HepG2 (cell line): ENCODE measurements around the gene FKBP5. TPM values are rescaled to one million over a fixed set of nuclear protein-coding genes. Genes with fewer than 3 reads are reported as not detected.

ENCODE experiments used
- ATAC-seq: fragments of 200-7000 bp; cut with Tn5 transposase; 3 replicates; pipeline ENCODE4 v1.9.1; 2020; ENCODE audit warnings: mild to moderate bottlenecking, moderate library complexity
- BruUV-seq: library from RNA; stranded (reverse); fragments of 400-500 nt; replicated peaks from 2 replicates; lab custom pipeline; 2021; lab: Mats Ljungman, UMichigan
- CTCF ChIA-PET: fragments of 300-600 bp; formaldehyde crosslinking; extraction: SDS; loops from one replicate; lab custom pipeline; 2021; ENCODE audit warnings: low total read pairs, inconsistent platforms, low intra/inter-chr PET ratio; lab: Yijun Ruan, JAX
- POLR2A ChIA-PET: fragments of 350-600 bp; sonication (Branson Sonifier 250); formaldehyde crosslinking; loops from one replicate; lab custom pipeline; 2020; ENCODE audit warnings: antibody characterized with exemption, inconsistent platforms; lab: Yijun Ruan, JAX
- DNase-seq: peaks from one replicate; pipeline ENCODE4 v3.0.0-alpha.2; 2015; ENCODE audit warnings: low spot score
- FAIRE-seq: peaks from 3 replicates; lab custom pipeline; 2011; peaks lifted over from hg19 to GRCh38; lab: Jason Lieb, UNC
- H2AFZ ChIP-seq: one replicate; pipeline ENCODE4 v1.6.1; 2011; ENCODE audit warnings: low read length, inconsistent platforms
- H3K27ac ChIP-seq: fragments of 300-600 bp; 3 replicates; pipeline ENCODE4 v1.8.0; 2011; ENCODE audit warnings: mixed run types, mild to moderate bottlenecking, mixed read lengths, low read length, inconsistent platforms; ENCODE audit not compliant: insufficient read depth; ENCODE audit errors: extremely low read length
- H3K27me3 ChIP-seq, 2 experiments: fragments of 200-600 bp in 1 of 2; 2 replicates in 1 of 2; 3 replicates in 1 of 2; pipeline versions ENCODE4 v1.6.0 to v1.8.0; 2011; ENCODE audit warnings: low read length in 2 of 2, mild to moderate bottlenecking in 2 of 2, moderate library complexity in 2 of 2, inconsistent platforms in 1 of 2; ENCODE audit not compliant: insufficient read depth in 2 of 2, control insufficient read depth in 1 of 2
- H3K36me3 ChIP-seq, 2 experiments: fragments of 200-600 bp in 1 of 2; replicated peaks in 1 of 2; 2 replicates in 1 of 2; 3 replicates in 1 of 2; pipeline versions ENCODE4 v1.5.1 to v1.8.0; 2011; ENCODE audit warnings: low read length in 2 of 2, inconsistent platforms in 1 of 2; ENCODE audit not compliant: insufficient read depth in 2 of 2, control insufficient read depth in 1 of 2
- H3K4me1 ChIP-seq: 2 replicates; pipeline ENCODE4 v1.5.1; 2012; ENCODE audit warnings: low read length, inconsistent platforms; ENCODE audit not compliant: insufficient read depth
- H3K4me2 ChIP-seq: 2 replicates; pipeline ENCODE4 v1.6.0; 2011; ENCODE audit warnings: low read depth, low read length, inconsistent platforms
- H3K4me3 ChIP-seq, 3 experiments: fragments of 200-600 bp in 1 of 3; sonication (generic), shearing (Covaris generic) in 1 of 3; replicated peaks in 1 of 3; 2 replicates each; pipeline ENCODE4 v1.5.1; 2011 to 2016; ENCODE audit warnings: low read length in 3 of 3, inconsistent platforms in 2 of 3, low read depth in 2 of 3, mild to moderate bottlenecking in 2 of 3, control low read depth in 1 of 3, mixed read lengths in 1 of 3; ENCODE audit not compliant: insufficient read depth in 1 of 3
- H3K79me2 ChIP-seq: one replicate; pipeline ENCODE4 v1.6.1; 2011; ENCODE audit warnings: low read length, inconsistent platforms; ENCODE audit not compliant: insufficient read depth
- H3K9ac ChIP-seq: 2 replicates; pipeline ENCODE4 v1.6.0; 2011; ENCODE audit warnings: mild to moderate bottlenecking, low read depth, low read length, inconsistent platforms; ENCODE audit not compliant: insufficient read depth
- H3K9me3 ChIP-seq: 2 replicates; pipeline ENCODE4 v1.5.1; 2012; ENCODE audit warnings: mild to moderate bottlenecking, low read length
- H4K20me1 ChIP-seq: 2 replicates; pipeline ENCODE4 v1.6.0; 2011; ENCODE audit warnings: inconsistent platforms, mild to moderate bottlenecking, low read length, moderate library complexity; ENCODE audit not compliant: insufficient read depth
- ADNP ChIP-seq: sonication (generic); formaldehyde crosslinking; IDR thresholded peaks from 2 replicates; pipeline ENCODE4 v1.4.0; 2020; ENCODE audit warnings: missing genetic modification reagents
- ATF5 ChIP-seq: sonication (generic); formaldehyde crosslinking; IDR thresholded peaks from 2 replicates; pipeline ENCODE4 v1.4.0; 2020; ENCODE audit warnings: mild to moderate bottlenecking, low read depth, missing genetic modification reagents
- GATAD1 ChIP-seq: IDR thresholded peaks from 2 replicates; pipeline ENCODE4 v1.6.1; 2016; ENCODE audit warnings: missing genetic modification reagents, missing compliant biosample characterization
- KDM5A ChIP-seq: fragments of 200-600 bp; sonication (generic); IDR thresholded peaks from 2 replicates; pipeline ENCODE4 v1.7.0; 2018; ENCODE audit warnings: antibody characterized with exemption, mild to moderate bottlenecking, low read length, borderline replicate concordance
- RXRB ChIP-seq: IDR thresholded peaks from 2 replicates; pipeline ENCODE4 v1.6.1; 2016; ENCODE audit warnings: borderline replicate concordance, missing genetic modification reagents, missing compliant biosample characterization
- SMC3 ChIP-seq: IDR thresholded peaks from 2 replicates; pipeline ENCODE4 v1.6.1; 2011; ENCODE audit warnings: low read length, improper control_type of control experiment
- SP4 ChIP-seq: sonication (generic); formaldehyde crosslinking; IDR thresholded peaks from 2 replicates; pipeline ENCODE4 v1.8.1; 2023; ENCODE audit warnings: mild to moderate bottlenecking, missing genetic modification reagents
- TBX3 ChIP-seq: fragments of 450-650 bp; IDR thresholded peaks from 2 replicates; pipeline ENCODE4 v1.6.1; 2017; ENCODE audit warnings: antibody characterized with exemption, mild to moderate bottlenecking, inconsistent platforms, borderline replicate concordance
- TERF1 ChIP-seq: sonication (generic); formaldehyde crosslinking; IDR thresholded peaks from 2 replicates; pipeline ENCODE4 v1.8.0; 2022; ENCODE audit warnings: mild to moderate bottlenecking, missing genetic modification reagents, moderate library complexity
- TRAFD1 ChIP-seq: sonication (generic); formaldehyde crosslinking; IDR thresholded peaks from 2 replicates; pipeline ENCODE4 v1.5.1; 2020; ENCODE audit warnings: missing genetic modification reagents, mild to moderate bottlenecking, borderline replicate concordance
- ZBTB40 ChIP-seq, 2 experiments: fragments of 450-650 bp in 1 of 2; sonication (generic) in 1 of 2; formaldehyde crosslinking in 1 of 2; IDR thresholded peaks; 2 replicates each; pipeline versions ENCODE4 v1.6.1 to v1.8.0; 2016 to 2022; ENCODE audit warnings: antibody characterized with exemption in 1 of 2, mild to moderate bottlenecking in 1 of 2, missing genetic modification reagents in 1 of 2
- ZNF354B ChIP-seq: sonication (generic); formaldehyde crosslinking; IDR thresholded peaks from 2 replicates; pipeline ENCODE4 v1.8.0; 2022; ENCODE audit warnings: mild to moderate bottlenecking, missing genetic modification reagents
- WGBS: methylation state at CpG from one replicate; pipeline ENCODE4 v1.1.6; 2017; ENCODE audit warnings: low lambda C conversion rate; 5-methylcytosine and 5-hydroxymethylcytosine counted together
- in situ Hi-C: cut with HindIII; loops from 2 replicates; pipeline ENCODE4 v1.10.0; 2017; ENCODE audit warnings: low pct_unique_long_range_greater_than_20kb; ENCODE audit not compliant: extremely low pct_ligation_motif_present
- intact Hi-C: fragments of 100-400 bp; cut with micrococcal nuclease; formaldehyde crosslinking; loops from one replicate; pipeline ENCODE4 v1.10.0; 2022; ENCODE audit not compliant: unreplicated experiment
- polyA plus RNA-seq, 8 experiments: library from polyadenylated mRNA; depleted of rRNA in 3 of 8; stranded (reverse) in 7 of 8; unstranded in 1 of 8; fragments of >200 nt; fragmentation: Illumina TruSeq in 4 of 8; extraction: Trizol in 4 of 8; gene quantifications; 2 replicates each; pipeline versions ENCODE4 v1.2.1 to v1.2.3, GENCODE V29; 2011 to 2016; ENCODE audit warnings: low read depth in 4 of 8, missing spikeins in 1 of 8, mixed read lengths in 1 of 8; ENCODE audit not compliant: insufficient read depth in 1 of 8
- total RNA-seq, 5 experiments: library from RNA; depleted of rRNA; stranded (reverse); fragments of >200 nt; fragmentation: Illumina TruSeq; extraction: Trizol; gene quantifications; 2 replicates each; pipeline ENCODE4 v1.2.3, GENCODE V29; 2016; ENCODE audit warnings: low read depth in 1 of 5

Gene FKBP5
- total and polyA plus RNA-seq, 2 of the 13 experiments (the other 11 are each of a cell fraction or from before 2014, with no cell fraction given), result 8.0 to 17.4 TPM

GRCh38 chr6:35605600-35605999, 83.1 kb downstream of the FKBP5 start:
- DNase-seq, result no peak
- Histone ChIP-seq H2AFZ (no peak overlapping the region), H3K4me2 (no peak overlapping the region), H3K4me1 (peaks cover 36% of the 10 kb centered on the region), H3K79me2 (no peaks in the 10 kb centered on the region), H3K9me3 (no peaks in the 10 kb centered on the region), H4K20me1 (no peaks in the 10 kb centered on the region), H3K27me3 (no peaks in the 10 kb centered on the region), H3K9ac (no peak overlapping the region), H3K27ac (no peak overlapping the region), H3K4me3 (no peak overlapping the region), H3K36me3 (no peaks in the 10 kb centered on the region; a peak in 1 of 5 replicates)
- in situ Hi-C loops (no loop called here), intact Hi-C loops (no loop called here)
- POLR2A ChIA-PET, result no interaction called here
- WGBS, result 98% methylated on average over 6 of the region's 6 CpGs
- ATAC-seq, result no peak
- CTCF ChIA-PET, result no interaction called here
- no peak for FAIRE-seq
- BruUV-seq, result no TSS peak
- no peak for TF ChIP-seq SMC3
- TF ChIP-seq GATAD1 (CRISPR knock-in tag), result no peak
- TF ChIP-seq ZBTB40 (IDR thresholded peaks at IDR 0.05), result no peak
- TF ChIP-seq ZBTB40 (CRISPR knock-in tag; IDR thresholded peaks at IDR 0.05), result no peak
- no peak for TF ChIP-seq TRAFD1
- no peak for TF ChIP-seq TERF1 (CRISPR knock-in tag)
- no peak for TF ChIP-seq KDM5A
- TF ChIP-seq TBX3, result no peak
- TF ChIP-seq RXRB, result no peak
- no peak for TF ChIP-seq ZNF354B (CRISPR knock-in tag)
- no peak for TF ChIP-seq ADNP (CRISPR knock-in tag)
- TF ChIP-seq SP4 (CRISPR knock-in tag), result no peak
- no peak for TF ChIP-seq ATF5 (CRISPR knock-in tag)
